Body of pancreas (tissue), 4 donors: ENCODE data around the gene NELFB.

Source experiments
- POLR2A ChIP-seq, 3 donors: fragments of 450-650 bp; IDR thresholded peaks; one replicate each; pipeline ENCODE4 v1.6.1; 2016; ENCODE audit warnings: antibody characterized with exemption in 3 of 3, mild to moderate bottlenecking in 2 of 3
- TF ChIP-seq, protein P1 (sequence below), 7 experiments: fragments of 450-650 bp in 4 of 7; fragments of 200-600 bp in 3 of 7; sonication (generic) in 3 of 7; IDR thresholded peaks; one replicate each; pipeline ENCODE4 v1.5.1; 2016 to 2019; ENCODE audit warnings: antibody characterized with exemption in 7 of 7

DNA sequence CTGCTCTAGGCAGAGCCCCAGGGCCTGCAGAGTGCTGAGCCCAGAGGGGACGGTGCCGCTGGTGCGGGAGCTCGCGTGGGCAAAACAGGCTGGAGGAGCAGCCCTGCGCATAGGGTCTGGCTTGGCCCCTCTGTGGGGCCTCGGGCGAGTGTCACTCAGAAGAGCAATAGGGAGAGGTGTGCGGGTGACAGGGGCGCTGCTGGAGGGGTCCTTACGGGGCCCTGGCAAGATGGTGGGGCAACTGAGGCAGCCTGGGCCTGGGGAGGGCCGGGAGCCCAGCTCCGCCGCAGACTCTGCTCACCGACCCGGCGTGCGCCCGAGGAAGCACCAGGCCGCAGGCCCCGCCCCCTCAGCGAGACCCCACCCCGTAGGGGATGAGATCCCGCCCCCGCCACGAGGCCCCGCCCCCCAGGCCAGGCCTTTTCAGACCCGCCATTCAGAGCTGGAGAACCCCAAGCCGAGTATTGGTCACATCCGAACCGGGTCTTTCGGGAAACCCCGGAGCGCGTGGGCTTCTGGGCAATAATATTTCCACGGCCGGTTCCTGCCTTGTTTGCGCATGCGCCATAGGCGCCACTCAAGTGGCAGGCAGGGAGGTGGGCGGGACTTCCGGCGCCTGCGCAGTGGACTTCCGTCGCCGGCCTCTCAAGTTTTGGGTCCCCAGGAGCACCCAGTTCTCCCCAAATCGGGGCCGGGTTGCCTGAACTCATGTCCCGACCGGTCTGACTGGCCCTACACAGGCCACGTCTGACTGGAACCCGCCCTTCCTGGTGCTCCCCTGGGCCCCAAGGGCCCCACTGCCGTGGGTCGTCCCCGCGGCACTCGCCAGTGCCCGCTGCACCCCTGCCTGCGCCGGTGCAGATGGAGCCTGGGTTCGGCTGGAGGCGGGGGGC lies 31.8 kb upstream of the NELFB start:
- TF ChIP-seq, protein P1, sequence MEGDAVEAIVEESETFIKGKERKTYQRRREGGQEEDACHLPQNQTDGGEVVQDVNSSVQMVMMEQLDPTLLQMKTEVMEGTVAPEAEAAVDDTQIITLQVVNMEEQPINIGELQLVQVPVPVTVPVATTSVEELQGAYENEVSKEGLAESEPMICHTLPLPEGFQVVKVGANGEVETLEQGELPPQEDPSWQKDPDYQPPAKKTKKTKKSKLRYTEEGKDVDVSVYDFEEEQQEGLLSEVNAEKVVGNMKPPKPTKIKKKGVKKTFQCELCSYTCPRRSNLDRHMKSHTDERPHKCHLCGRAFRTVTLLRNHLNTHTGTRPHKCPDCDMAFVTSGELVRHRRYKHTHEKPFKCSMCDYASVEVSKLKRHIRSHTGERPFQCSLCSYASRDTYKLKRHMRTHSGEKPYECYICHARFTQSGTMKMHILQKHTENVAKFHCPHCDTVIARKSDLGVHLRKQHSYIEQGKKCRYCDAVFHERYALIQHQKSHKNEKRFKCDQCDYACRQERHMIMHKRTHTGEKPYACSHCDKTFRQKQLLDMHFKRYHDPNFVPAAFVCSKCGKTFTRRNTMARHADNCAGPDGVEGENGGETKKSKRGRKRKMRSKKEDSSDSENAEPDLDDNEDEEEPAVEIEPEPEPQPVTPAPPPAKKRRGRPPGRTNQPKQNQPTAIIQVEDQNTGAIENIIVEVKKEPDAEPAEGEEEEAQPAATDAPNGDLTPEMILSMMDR (IDR thresholded peaks at IDR 0.05), result no peak
- peak; percentile 20 to 62 (median 59) for TF ChIP-seq POLR2A (IDR thresholded peaks at IDR 0.05)
